Measurements from ENCODE around the gene ARPC2. TPM values are rescaled to one million over a fixed set of nuclear protein-coding genes. Genes with fewer than 3 reads are reported as not detected.

The ARPC2 gene
- total RNA-seq, 1 donor from 2014 or later: 153 TPM

DNA sequence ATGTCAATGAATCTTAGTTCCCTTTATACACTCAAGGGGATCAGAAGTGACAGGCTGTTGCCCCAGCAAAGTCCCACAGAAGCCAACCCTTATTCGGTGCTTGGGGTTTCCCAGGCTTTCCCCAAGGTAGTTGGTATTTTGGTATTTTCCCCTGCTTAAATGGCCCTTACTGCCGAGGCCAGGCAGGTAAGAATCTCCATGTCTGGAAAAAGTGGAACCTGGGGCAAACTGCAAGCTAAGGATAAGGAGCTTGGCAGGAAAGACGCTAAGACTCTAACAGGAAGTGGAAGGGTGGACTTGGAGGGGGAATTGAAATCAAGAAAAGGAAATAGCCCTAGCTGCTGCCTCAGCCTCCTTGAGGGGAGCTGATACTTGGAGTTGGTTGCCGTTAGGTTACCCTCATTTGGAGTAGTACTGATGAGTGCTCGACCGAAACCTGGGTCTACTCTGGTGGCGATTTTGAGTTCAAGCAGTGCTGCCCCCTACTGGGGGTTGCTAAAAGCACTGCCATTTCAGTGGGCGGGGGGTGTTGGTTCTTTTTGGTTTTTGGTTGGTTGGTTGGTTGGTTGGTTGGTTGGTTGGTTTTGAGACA, 40.5 kb downstream of the ARPC2 start:
- no peak overlapping the region for H3K4me3 Mint-ChIP-seq (ENCODE audit: low read depth)
- TF ChIP-seq CTCF (IDR thresholded peaks at IDR 0.05; ENCODE audit: unreplicated experiment): peak; percentile 49
- H3K36me3 Mint-ChIP-seq (ENCODE audit: insufficient read depth): peaks cover 8% of the 10 kb centered on the region
- H3K9me3 Mint-ChIP-seq (ENCODE audit: low read depth): no peaks in the 10 kb centered on the region
- H3K27ac Mint-ChIP-seq: no peak overlapping the region
- no peaks in the 10 kb centered on the region for H3K27me3 Mint-ChIP-seq
- peaks cover 23% of the 10 kb centered on the region for H3K4me1 Mint-ChIP-seq (ENCODE audit: low read depth)
- DNase-seq (ENCODE audit: low spot score, unreplicated experiment): no peak

DNA sequence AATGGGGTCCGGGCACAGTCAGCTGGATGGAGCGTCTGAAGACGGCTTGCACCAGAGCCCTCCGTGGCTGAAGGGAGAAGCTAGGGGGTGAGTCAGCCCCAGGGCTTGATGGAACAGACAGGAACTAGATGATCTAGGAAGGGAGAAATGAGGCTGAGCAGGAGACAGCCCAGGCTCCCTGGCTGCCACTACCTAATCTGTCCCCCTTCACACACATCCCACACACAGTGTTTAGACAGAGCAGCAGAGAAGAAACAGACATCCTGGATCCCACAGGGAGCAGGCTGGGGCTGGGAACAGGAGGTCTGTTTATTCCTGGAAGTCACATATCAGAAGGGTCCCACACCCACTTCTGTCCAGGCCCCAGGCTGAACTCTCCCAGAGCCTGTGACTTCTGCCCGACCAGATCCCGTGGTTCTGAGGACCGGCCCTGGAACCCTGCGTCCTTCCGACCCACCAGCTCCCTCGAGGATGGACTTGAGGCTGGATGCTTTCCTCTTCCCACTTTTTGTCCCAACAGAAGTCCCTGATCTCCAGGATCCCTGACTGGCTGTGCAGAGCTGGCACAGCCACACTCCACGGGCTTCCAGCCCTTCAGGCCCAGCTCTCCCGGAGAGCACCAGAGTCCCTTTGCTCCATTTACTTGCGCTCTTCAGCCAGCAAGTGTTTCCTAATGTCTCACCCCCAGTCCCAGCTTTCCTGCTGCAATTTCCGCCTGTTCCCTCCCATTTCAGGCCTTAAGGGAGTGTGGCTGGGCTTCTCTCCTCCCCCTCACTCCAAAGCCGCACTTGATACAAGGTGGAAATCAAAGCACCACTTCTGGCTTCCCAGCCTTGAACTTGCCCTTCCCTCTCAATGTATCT, 42.3 kb downstream of the ARPC2 start:
- no peak for TF ChIP-seq CTCF (IDR thresholded peaks at IDR 0.05; ENCODE audit: unreplicated experiment)
- Mint-ChIP-seq H3K27ac (peak overlapping the region; percentile 87), H3K4me1 (ENCODE audit: low read depth) (peaks cover 27% of the 10 kb centered on the region), H3K9me3 (ENCODE audit: low read depth) (no peaks in the 10 kb centered on the region), H3K27me3 (no peaks in the 10 kb centered on the region), H3K36me3 (ENCODE audit: insufficient read depth) (peaks cover 10% of the 10 kb centered on the region), H3K4me3 (ENCODE audit: low read depth) (no peak overlapping the region)
- DNase-seq (ENCODE audit: low spot score, unreplicated experiment): no peak

DNA sequence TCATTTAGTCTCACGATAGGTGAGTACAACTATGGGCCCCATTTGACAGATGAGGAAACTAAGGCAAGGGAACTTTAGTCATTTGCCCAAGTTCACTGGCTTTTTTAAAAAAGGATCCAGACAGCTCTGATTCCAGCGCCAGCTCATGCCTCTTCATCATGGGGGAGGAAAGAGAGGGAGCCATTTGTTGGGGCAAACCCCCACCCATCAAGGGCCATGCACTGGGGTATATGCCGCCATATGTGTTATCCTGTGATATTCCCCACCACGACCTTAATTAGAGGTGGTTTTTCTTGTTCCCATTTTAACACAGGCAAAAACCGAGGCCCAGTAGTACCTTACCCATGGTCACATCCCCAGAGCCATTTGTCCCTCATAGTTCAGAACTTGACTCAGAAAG, 43.2 kb downstream of the ARPC2 start:
- Mint-ChIP-seq H3K4me3 (ENCODE audit: low read depth) (no peak overlapping the region), H3K4me1 (ENCODE audit: low read depth) (peaks cover 29% of the 10 kb centered on the region), H3K27ac (peak overlapping the region; percentile 87), H3K36me3 (ENCODE audit: insufficient read depth) (peaks cover 7% of the 10 kb centered on the region), H3K27me3 (no peaks in the 10 kb centered on the region), H3K9me3 (ENCODE audit: low read depth) (no peaks in the 10 kb centered on the region)
- DNase-seq (ENCODE audit: low spot score, unreplicated experiment): no peak
- TF ChIP-seq CTCF (IDR thresholded peaks at IDR 0.05; ENCODE audit: unreplicated experiment): no peak

DNA sequence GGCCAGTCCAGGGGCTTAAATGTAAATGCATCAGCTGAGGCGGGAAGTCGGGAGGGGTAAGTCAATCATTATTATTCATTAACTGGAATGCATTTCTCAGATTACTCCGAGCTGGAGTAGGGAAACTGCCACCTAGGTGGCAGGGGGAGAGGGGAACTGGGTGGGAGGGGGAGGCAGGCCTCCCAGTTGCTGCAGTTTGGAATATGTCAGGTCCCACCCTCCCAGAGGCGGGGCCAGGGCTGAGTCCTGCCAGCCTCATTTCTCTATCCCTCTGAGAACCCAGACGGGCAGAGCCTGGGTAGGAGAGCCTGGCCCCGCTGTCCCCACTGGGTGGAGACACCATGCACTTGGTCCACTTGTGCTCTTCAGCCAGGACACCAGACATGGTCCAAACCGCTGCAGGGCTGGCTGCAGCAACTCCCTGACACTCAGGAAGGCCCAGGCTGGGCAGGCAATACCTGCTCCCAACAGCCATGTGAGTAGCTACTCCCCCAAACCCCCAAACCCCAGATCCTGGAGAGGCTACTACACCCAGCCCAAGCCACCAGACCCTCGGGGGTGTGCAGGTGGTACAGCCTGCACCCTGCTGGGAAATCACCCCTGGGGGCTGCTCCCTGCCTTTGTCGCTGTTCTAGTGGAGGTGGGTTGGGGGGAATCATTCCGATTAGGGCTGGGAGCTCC, 43.9 kb downstream of the ARPC2 start, which contains the start of gene GPBAR1:
GPBAR1 (plus strand) TSS at position 274 of the 681 bp plus-strand sequence. CDS start 1,710 bp downstream, outside the sequence.
- H3K27me3 Mint-ChIP-seq: no peaks in the 10 kb centered on the region
- no peaks in the 10 kb centered on the region for H3K9me3 Mint-ChIP-seq (ENCODE audit: low read depth)
- peak within 1 kb of the TSS; percentile 87 for H3K27ac Mint-ChIP-seq
- no peak for DNase-seq (ENCODE audit: low spot score, unreplicated experiment)
- peaks cover 10% of the 10 kb centered on the region for H3K36me3 Mint-ChIP-seq (ENCODE audit: insufficient read depth)
- no peak for TF ChIP-seq CTCF (IDR thresholded peaks at IDR 0.05; ENCODE audit: unreplicated experiment)
- H3K4me3 Mint-ChIP-seq (ENCODE audit: low read depth): peak within 1 kb of the TSS; percentile 55
- peaks cover 29% of the 10 kb centered on the region for H3K4me1 Mint-ChIP-seq (ENCODE audit: low read depth)
